ENCODE data around the gene GIT2.

DNA sequence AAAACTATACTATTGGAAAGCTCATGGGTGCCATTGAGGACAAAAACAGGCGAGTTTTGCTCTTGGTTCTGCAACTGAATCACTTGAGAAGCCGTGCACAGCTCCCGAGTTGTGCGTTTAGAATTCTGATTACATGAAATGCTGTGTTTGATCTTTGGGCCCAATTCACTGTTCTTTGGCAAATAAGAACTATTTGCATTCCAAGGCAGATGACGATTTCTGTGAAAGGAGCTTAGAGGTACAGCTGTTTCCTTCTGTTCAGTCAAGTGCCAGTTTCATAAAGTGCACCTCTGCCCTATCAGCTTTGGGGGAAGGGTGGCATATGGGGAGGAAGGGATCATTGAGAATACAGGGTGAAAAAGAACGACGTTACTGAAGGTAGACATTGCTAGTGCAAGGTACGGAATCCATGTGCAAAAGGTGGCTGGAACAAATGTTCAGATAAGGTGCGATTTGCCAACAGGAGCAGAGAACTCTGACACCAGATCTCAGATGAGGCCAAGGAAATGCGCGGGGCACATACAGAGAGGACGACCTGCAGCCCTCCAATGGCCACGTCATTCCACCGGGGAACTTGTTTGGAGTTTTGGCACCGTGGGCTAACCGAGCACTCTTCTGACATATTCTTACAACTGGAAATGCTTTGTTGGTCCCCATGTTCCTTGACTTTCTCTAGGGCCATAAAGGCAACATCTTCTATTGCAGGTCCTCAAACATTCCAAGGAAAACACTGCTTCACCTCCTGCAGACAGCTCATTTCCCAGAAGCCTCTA is 66.0 kb downstream of the GIT2 start:
- TF ChIP-seq GATA2 (IDR thresholded peaks at IDR 0.05; ENCODE audit: low read depth, low read length) (no peak), GATA3 (IDR thresholded peaks at IDR 0.05; ENCODE audit: low read depth, low read length) (no peak)
